Neural cell (in vitro differentiated cells): Measurements from ENCODE around the gene TUBAL3. TPM values are rescaled to one million over a fixed set of nuclear protein-coding genes. Genes with fewer than 3 reads are reported as not detected.

ENCODE experiments used
- H2AFZ ChIP-seq: fragments of 200-600, 300-800 bp; sonication (generic), shearing (Covaris generic); 2 replicates; pipeline ENCODE4 v1.6.0; 2014; ENCODE audit warnings: low read depth, mild to moderate bottlenecking, antibody characterized with exemption, low read length, moderate library complexity
- H3F3A ChIP-seq: fragments of 200-600 bp; shearing (Covaris generic); 2 replicates; pipeline ENCODE4 v1.6.1; 2016; ENCODE audit warnings: mild to moderate bottlenecking, moderate library complexity, mixed read lengths, antibody characterized with exemption, low read length; ENCODE audit not compliant: insufficient read depth, poor library complexity, severe bottlenecking
- H3K27ac ChIP-seq: fragments of 200-600, 300-800 bp; sonication (generic), shearing (Covaris generic); 2 replicates; pipeline ENCODE4 v1.5.1; 2014; ENCODE audit warnings: mild to moderate bottlenecking, low read length, moderate library complexity
- H3K27me3 ChIP-seq: fragments of 300-800, 200-600 bp; sonication (generic), shearing (Covaris generic); 2 replicates; pipeline ENCODE4 v1.6.0; 2014; ENCODE audit warnings: mild to moderate bottlenecking, low read depth, low read length, moderate library complexity; ENCODE audit not compliant: insufficient read depth
- H3K36me3 ChIP-seq: fragments of 300-800, 200-600 bp; sonication (generic), shearing (Covaris generic); 2 replicates; pipeline ENCODE4 v1.5.1; 2014; ENCODE audit warnings: mild to moderate bottlenecking, antibody characterized with exemption, low read length, moderate library complexity; ENCODE audit not compliant: insufficient read depth
- H3K4me2 ChIP-seq: fragments of 300-800, 200-600 bp; sonication (generic), shearing (Covaris generic); 2 replicates; pipeline ENCODE4 v1.6.0; 2014; ENCODE audit warnings: mild to moderate bottlenecking, low read length
- H3K4me3 ChIP-seq: fragments of 300-800, 200-600 bp; sonication (generic), shearing (Covaris generic); 2 replicates; pipeline ENCODE4 v1.5.1; 2014; ENCODE audit warnings: mild to moderate bottlenecking, low read length, moderate library complexity
- H3K79me2 ChIP-seq: fragments of 200-600 bp; shearing (Covaris generic); replicated peaks from 2 replicates; pipeline ENCODE4 v1.6.0; 2014; ENCODE audit warnings: mild to moderate bottlenecking, low read length, moderate library complexity; ENCODE audit not compliant: insufficient read depth
- H3K9ac ChIP-seq: fragments of 300-800, 200-600 bp; sonication (generic), shearing (Covaris generic); 2 replicates; pipeline ENCODE4 v1.6.1; 2016; ENCODE audit warnings: mild to moderate bottlenecking, low read length, mixed read lengths
- H3K9me2 ChIP-seq: fragments of 200-600 bp; shearing (Covaris generic); 2 replicates; pipeline ENCODE4 v1.6.1; 2016; ENCODE audit warnings: mild to moderate bottlenecking, low read length, mixed read lengths; ENCODE audit not compliant: insufficient read depth
- H3K9me3 ChIP-seq: fragments of 200-600, 300-800 bp; sonication (generic), shearing (Covaris generic); 2 replicates; pipeline ENCODE4 v1.6.1; 2016; ENCODE audit warnings: mild to moderate bottlenecking, mixed run types, low read length, moderate library complexity, mixed read lengths
- H4K20me1 ChIP-seq: fragments of 200-600 bp; shearing (Covaris generic); 2 replicates; pipeline ENCODE4 v1.6.1; 2016; ENCODE audit warnings: mild to moderate bottlenecking, mixed run types; ENCODE audit not compliant: insufficient read depth
- CTCF ChIP-seq: fragments of 450-650 bp; IDR thresholded peaks from 2 replicates; pipeline ENCODE4 v1.5.1; 2014; ENCODE audit warnings: antibody characterized with exemption, mild to moderate bottlenecking, moderate library complexity; ENCODE audit not compliant: poor library complexity, severe bottlenecking
- EP300 ChIP-seq: fragments of 450-650 bp; conservative IDR thresholded peaks from 2 replicates; pipeline ENCODE4 v1.6.1; 2014; ENCODE audit warnings: antibody characterized with exemption, mild to moderate bottlenecking, moderate library complexity; ENCODE audit not compliant: poor library complexity, severe bottlenecking
- EZH2 ChIP-seq: fragments of 200-600, 300-800 bp; shearing (Covaris generic), sonication (generic); IDR thresholded peaks from 2 replicates; pipeline ENCODE4 v1.6.1; 2014; ENCODE audit warnings: antibody characterized with exemption, low read length, borderline replicate concordance, mild to moderate bottlenecking; ENCODE audit not compliant: insufficient read depth, poor library complexity, severe bottlenecking
- MXI1 ChIP-seq: fragments of 450-650 bp; conservative IDR thresholded peaks from 2 replicates; pipeline ENCODE4 v1.6.1; 2014; ENCODE audit warnings: antibody characterized with exemption, mild to moderate bottlenecking; ENCODE audit not compliant: poor library complexity, severe bottlenecking
- POLR2AphosphoS5 ChIP-seq: IDR thresholded peaks from 2 replicates; pipeline ENCODE4 v1.6.1; 2012
- RAD21 ChIP-seq: fragments of 450-650 bp; conservative IDR thresholded peaks from 2 replicates; pipeline ENCODE4 v1.6.1; 2014; ENCODE audit warnings: antibody characterized with exemption, mild to moderate bottlenecking, moderate library complexity
- SMC3 ChIP-seq: fragments of 450-650 bp; conservative IDR thresholded peaks from 2 replicates; pipeline ENCODE4 v1.6.1; 2014; ENCODE audit warnings: antibody characterized with exemption, mild to moderate bottlenecking, moderate library complexity; ENCODE audit not compliant: poor library complexity
- TAF1 ChIP-seq: IDR thresholded peaks from 2 replicates; pipeline ENCODE4 v1.6.1; 2012; ENCODE audit warnings: low read depth
- polyA plus RNA-seq: library from polyadenylated mRNA; depleted of rRNA; stranded (reverse); fragments of >200 nt; gene quantifications from 2 replicates; pipeline ENCODE4 v1.2.3, GENCODE V29; 2014
- TF ChIP-seq, protein P1 (sequence below): IDR thresholded peaks from 2 replicates; pipeline ENCODE4 v1.6.1; 2012; ENCODE audit warnings: borderline replicate concordance

The TUBAL3 gene
- polyA plus RNA-seq, 1 donor from 2014 or later: not detected

DNA sequence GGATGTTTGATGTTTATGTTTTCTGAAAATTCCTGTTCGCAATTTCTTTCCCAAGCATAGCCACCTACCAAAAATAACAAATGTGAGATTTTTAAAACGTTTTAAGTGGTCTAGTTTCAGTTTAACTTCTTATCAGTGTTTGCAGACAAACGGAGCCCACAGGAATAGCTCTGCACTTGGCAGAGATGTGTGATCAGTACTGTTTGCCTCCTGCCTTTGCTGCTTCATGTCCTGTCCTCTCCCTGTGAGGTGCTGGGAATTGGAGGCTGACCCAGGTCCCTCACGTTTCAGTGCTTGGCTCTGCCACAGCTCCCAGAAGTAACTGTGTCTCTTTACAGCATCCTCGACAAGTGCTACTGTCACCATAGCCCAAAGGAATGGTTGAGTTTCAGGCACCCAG is 38.7 kb downstream of the TUBAL3 start:
- H3K4me3 ChIP-seq: no peak overlapping the region
- no peaks in the 10 kb centered on the region for H4K20me1 ChIP-seq
- no peaks in the 10 kb centered on the region for H3F3A ChIP-seq
- no peaks in the 10 kb centered on the region for H3K79me2 ChIP-seq
- H2AFZ ChIP-seq: no peak overlapping the region
- H3K27me3 ChIP-seq: no peaks in the 10 kb centered on the region
- no peaks in the 10 kb centered on the region for H3K9me3 ChIP-seq
- H3K4me2 ChIP-seq: no peak overlapping the region
- TF ChIP-seq EP300: no peak
- TF ChIP-seq, protein P1, sequence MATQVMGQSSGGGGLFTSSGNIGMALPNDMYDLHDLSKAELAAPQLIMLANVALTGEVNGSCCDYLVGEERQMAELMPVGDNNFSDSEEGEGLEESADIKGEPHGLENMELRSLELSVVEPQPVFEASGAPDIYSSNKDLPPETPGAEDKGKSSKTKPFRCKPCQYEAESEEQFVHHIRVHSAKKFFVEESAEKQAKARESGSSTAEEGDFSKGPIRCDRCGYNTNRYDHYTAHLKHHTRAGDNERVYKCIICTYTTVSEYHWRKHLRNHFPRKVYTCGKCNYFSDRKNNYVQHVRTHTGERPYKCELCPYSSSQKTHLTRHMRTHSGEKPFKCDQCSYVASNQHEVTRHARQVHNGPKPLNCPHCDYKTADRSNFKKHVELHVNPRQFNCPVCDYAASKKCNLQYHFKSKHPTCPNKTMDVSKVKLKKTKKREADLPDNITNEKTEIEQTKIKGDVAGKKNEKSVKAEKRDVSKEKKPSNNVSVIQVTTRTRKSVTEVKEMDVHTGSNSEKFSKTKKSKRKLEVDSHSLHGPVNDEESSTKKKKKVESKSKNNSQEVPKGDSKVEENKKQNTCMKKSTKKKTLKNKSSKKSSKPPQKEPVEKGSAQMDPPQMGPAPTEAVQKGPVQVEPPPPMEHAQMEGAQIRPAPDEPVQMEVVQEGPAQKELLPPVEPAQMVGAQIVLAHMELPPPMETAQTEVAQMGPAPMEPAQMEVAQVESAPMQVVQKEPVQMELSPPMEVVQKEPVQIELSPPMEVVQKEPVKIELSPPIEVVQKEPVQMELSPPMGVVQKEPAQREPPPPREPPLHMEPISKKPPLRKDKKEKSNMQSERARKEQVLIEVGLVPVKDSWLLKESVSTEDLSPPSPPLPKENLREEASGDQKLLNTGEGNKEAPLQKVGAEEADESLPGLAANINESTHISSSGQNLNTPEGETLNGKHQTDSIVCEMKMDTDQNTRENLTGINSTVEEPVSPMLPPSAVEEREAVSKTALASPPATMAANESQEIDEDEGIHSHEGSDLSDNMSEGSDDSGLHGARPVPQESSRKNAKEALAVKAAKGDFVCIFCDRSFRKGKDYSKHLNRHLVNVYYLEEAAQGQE: no peak
- no peak for TF ChIP-seq TAF1
- no peak for TF ChIP-seq MXI1
- no peak for TF ChIP-seq POLR2AphosphoS5
- no peak for TF ChIP-seq EZH2
- TF ChIP-seq SMC3: no peak
- no peak for TF ChIP-seq RAD21
- no peak for TF ChIP-seq CTCF
- no peaks in the 10 kb centered on the region for H3K36me3 ChIP-seq
- H3K27ac ChIP-seq: no peak overlapping the region
- H3K9me2 ChIP-seq: no peaks in the 10 kb centered on the region
- no peak overlapping the region for H3K9ac ChIP-seq

DNA sequence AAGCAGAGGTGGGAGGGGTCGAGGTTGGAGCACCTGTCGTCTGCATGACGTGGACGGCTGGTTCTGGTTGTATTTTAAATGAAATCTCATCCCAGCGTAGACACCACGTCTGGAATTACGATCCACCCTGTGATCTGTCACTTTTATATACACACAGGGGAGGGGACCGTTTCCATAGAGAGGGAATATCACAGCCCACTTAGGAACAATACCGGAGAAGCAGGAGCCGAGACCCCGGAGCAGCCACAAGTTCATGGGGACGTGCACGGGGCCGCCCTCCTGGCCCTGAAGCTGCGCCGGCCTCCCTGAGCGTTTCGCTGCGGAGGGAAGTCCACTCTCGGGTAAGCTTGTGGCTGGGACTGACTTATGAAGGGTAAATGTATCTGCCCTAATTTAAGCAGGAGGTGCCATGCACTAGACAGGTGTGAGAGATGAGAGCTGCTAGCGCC is 39.7 kb downstream of the TUBAL3 start, which contains the start of gene UCN3:
UCN3 (plus strand) TSS at position 77 of the 449 bp plus-strand sequence. CDS start 8,755 bp downstream, outside the sequence.
- no peak within 1 kb of the TSS for H2AFZ ChIP-seq
- no peak within 1 kb of the TSS for H3K4me3 ChIP-seq
- H3K79me2 ChIP-seq: no peaks in the 10 kb centered on the region
- TF ChIP-seq MXI1 (no peak), RAD21 (no peak), EZH2 (no peak)
- H3K36me3 ChIP-seq: no peaks in the 10 kb centered on the region
- no peaks in the 10 kb centered on the region for H3K9me2 ChIP-seq
- no peaks in the 10 kb centered on the region for H3K9me3 ChIP-seq
- no peaks in the 10 kb centered on the region for H3K27me3 ChIP-seq
- no peaks in the 10 kb centered on the region for H3F3A ChIP-seq
- H3K9ac ChIP-seq: no peak within 1 kb of the TSS
- H3K27ac ChIP-seq: no peak within 1 kb of the TSS
- H3K4me2 ChIP-seq: no peak within 1 kb of the TSS
- H4K20me1 ChIP-seq: no peaks in the 10 kb centered on the region
